Skeletal muscle satellite cell (primary cell): Measurements from ENCODE around the gene CRHR1.

ENCODE experiments used
- H3K27me3 ChIP-seq: 2 replicates; pipeline ENCODE4 v1.7.0; 2013; ENCODE audit warnings: low read length; ENCODE audit not compliant: control insufficient read depth, insufficient read depth
- H3K36me3 ChIP-seq: 2 replicates; pipeline ENCODE4 v1.7.0; 2013; ENCODE audit warnings: mild to moderate bottlenecking, control low read depth, low read length; ENCODE audit not compliant: insufficient read depth
- H3K4me1 ChIP-seq: 2 replicates; pipeline ENCODE4 v1.7.0; 2013; ENCODE audit warnings: low read length; ENCODE audit not compliant: control insufficient read depth, insufficient read depth
- H3K4me2 ChIP-seq: 2 replicates; pipeline ENCODE4 v1.7.0; 2013; ENCODE audit warnings: mild to moderate bottlenecking, low read length
- H3K4me3 ChIP-seq: 2 replicates; pipeline ENCODE4 v1.7.0; 2013; ENCODE audit warnings: low read length
- H3K9ac ChIP-seq: 2 replicates; pipeline ENCODE4 v1.7.0; 2013; ENCODE audit warnings: mild to moderate bottlenecking, low read depth, low read length, moderate library complexity
- H3K9me3 ChIP-seq: replicated peaks from 2 replicates; pipeline ENCODE4 v1.7.0; 2013; ENCODE audit warnings: mild to moderate bottlenecking, control low read depth, low read length

The CRHR1 gene

GRCh38 chr17:45749831-45750335, 34.2 kb upstream of the CRHR1 start:
- Histone ChIP-seq H3K9ac (no peak overlapping the region), H3K4me3 (no peak overlapping the region), H3K9me3 (no peaks in the 10 kb centered on the region), H3K4me2 (no peak overlapping the region), H3K27me3 (peaks cover 55% of the 10 kb centered on the region), H3K4me1 (no peaks in the 10 kb centered on the region), H3K36me3 (no peaks in the 10 kb centered on the region)

GRCh38 chr17:45750779-45751440, 33.2 kb upstream of the CRHR1 start:
- H3K27me3 ChIP-seq, result peaks cover 57% of the 10 kb centered on the region
- no peaks in the 10 kb centered on the region for H3K4me1 ChIP-seq
- no peak overlapping the region for H3K4me2 ChIP-seq
- no peaks in the 10 kb centered on the region for H3K9me3 ChIP-seq
- H3K9ac ChIP-seq, result no peak overlapping the region
- H3K4me3 ChIP-seq, result no peak overlapping the region
- no peaks in the 10 kb centered on the region for H3K36me3 ChIP-seq

GRCh38 chr17:45751466-45751865, 32.7 kb upstream of the CRHR1 start:
- no peak overlapping the region for H3K4me3 ChIP-seq
- H3K4me2 ChIP-seq, result no peak overlapping the region
- no peaks in the 10 kb centered on the region for H3K36me3 ChIP-seq
- no peaks in the 10 kb centered on the region for H3K9me3 ChIP-seq
- H3K9ac ChIP-seq, result no peak overlapping the region
- H3K27me3 ChIP-seq, result peaks cover 59% of the 10 kb centered on the region
- no peaks in the 10 kb centered on the region for H3K4me1 ChIP-seq

GRCh38 chr17:45752246-45752645, 31.9 kb upstream of the CRHR1 start:
- H3K36me3 ChIP-seq, result no peaks in the 10 kb centered on the region
- no peak overlapping the region for H3K4me2 ChIP-seq
- H3K27me3 ChIP-seq, result peaks cover 64% of the 10 kb centered on the region
- H3K9me3 ChIP-seq, result no peaks in the 10 kb centered on the region
- no peak overlapping the region for H3K9ac ChIP-seq
- no peak overlapping the region for H3K4me3 ChIP-seq
- H3K4me1 ChIP-seq, result no peaks in the 10 kb centered on the region

- Histone ChIP-seq H3K9ac (no peak overlapping the region), H3K4me2 (no peak overlapping the region), H3K27me3 (peaks cover 58% of the 10 kb centered on the region), H3K36me3 (no peaks in the 10 kb centered on the region), H3K9me3 (no peaks in the 10 kb centered on the region), H3K4me1 (no peaks in the 10 kb centered on the region), H3K4me3 (no peak overlapping the region)
Measured at GRCh38 chr17:45753645-45754225, 30.4 kb upstream of the CRHR1 start.

GRCh38 chr17:45755050-45755449, 29.1 kb upstream of the CRHR1 start:
- H3K27me3 ChIP-seq, result peaks cover 48% of the 10 kb centered on the region

GRCh38 chr17:45756266-45756991, 27.7 kb upstream of the CRHR1 start:
- Histone ChIP-seq H3K9ac (no peak overlapping the region), H3K9me3 (no peaks in the 10 kb centered on the region), H3K27me3 (peaks cover 38% of the 10 kb centered on the region), H3K4me1 (no peaks in the 10 kb centered on the region), H3K36me3 (no peaks in the 10 kb centered on the region), H3K4me3 (no peak overlapping the region), H3K4me2 (no peak overlapping the region)

More at GRCh38 chr17:45755050-45755449, 29.1 kb upstream of the CRHR1 start:
- H3K9ac ChIP-seq, result no peak overlapping the region
- no peaks in the 10 kb centered on the region for H3K36me3 ChIP-seq
- no peaks in the 10 kb centered on the region for H3K4me1 ChIP-seq
- no peak overlapping the region for H3K4me3 ChIP-seq
- H3K4me2 ChIP-seq, result no peak overlapping the region
- no peaks in the 10 kb centered on the region for H3K9me3 ChIP-seq

GRCh38 chr17:45757431-45758218, 26.5 kb upstream of the CRHR1 start:
- Histone ChIP-seq H3K9me3 (no peaks in the 10 kb centered on the region), H3K4me2 (no peak overlapping the region), H3K4me3 (no peak overlapping the region), H3K4me1 (no peaks in the 10 kb centered on the region), H3K27me3 (peaks cover 38% of the 10 kb centered on the region), H3K9ac (no peak overlapping the region), H3K36me3 (no peaks in the 10 kb centered on the region)

- no peaks in the 10 kb centered on the region for H3K4me1 ChIP-seq
- peaks cover 46% of the 10 kb centered on the region for H3K27me3 ChIP-seq
- H3K9me3 ChIP-seq, result no peaks in the 10 kb centered on the region
- no peaks in the 10 kb centered on the region for H3K36me3 ChIP-seq
- no peak overlapping the region for H3K4me2 ChIP-seq
- no peak overlapping the region for H3K9ac ChIP-seq
- H3K4me3 ChIP-seq, result no peak overlapping the region
Measured at GRCh38 chr17:45758544-45758943, 25.6 kb upstream of the CRHR1 start.

GRCh38 chr17:45759761-45760160, 24.4 kb upstream of the CRHR1 start:
- Histone ChIP-seq H3K9me3 (no peaks in the 10 kb centered on the region), H3K4me2 (no peak overlapping the region), H3K4me3 (no peak overlapping the region), H3K9ac (no peak overlapping the region), H3K4me1 (no peaks in the 10 kb centered on the region), H3K36me3 (no peaks in the 10 kb centered on the region), H3K27me3 (peaks cover 57% of the 10 kb centered on the region)

GRCh38 chr17:45761957-45762565, 22.1 kb upstream of the CRHR1 start:
- H3K9ac ChIP-seq, result no peak overlapping the region
- no peaks in the 10 kb centered on the region for H3K4me1 ChIP-seq
- H3K4me2 ChIP-seq, result no peak overlapping the region
- no peaks in the 10 kb centered on the region for H3K9me3 ChIP-seq
- no peak overlapping the region for H3K4me3 ChIP-seq
- H3K36me3 ChIP-seq, result no peaks in the 10 kb centered on the region
- peaks cover 42% of the 10 kb centered on the region for H3K27me3 ChIP-seq
